IMR-90 (cell line): Measurements from ENCODE around the gene DAB1.

Source experiments
- MXI1 ChIP-seq: IDR thresholded peaks from 2 replicates; pipeline ENCODE4 v1.6.1; 2012; ENCODE audit warnings: low read depth, mild to moderate bottlenecking, low read length, moderate library complexity, borderline replicate concordance
- POLR2A ChIP-seq: IDR thresholded peaks from 2 replicates; pipeline ENCODE4 v1.6.1; 2012; ENCODE audit warnings: mild to moderate bottlenecking, low read depth, low read length
- TF ChIP-seq, protein P1 (sequence below): conservative IDR thresholded peaks from 2 replicates; pipeline ENCODE4 v1.5.1; 2012; ENCODE audit warnings: mild to moderate bottlenecking, low read depth, low read length, improper control_type of control experiment

GRCh38 chr1:57206038-57206437, 217.8 kb downstream of the DAB1 start:
- TF ChIP-seq, protein P1, sequence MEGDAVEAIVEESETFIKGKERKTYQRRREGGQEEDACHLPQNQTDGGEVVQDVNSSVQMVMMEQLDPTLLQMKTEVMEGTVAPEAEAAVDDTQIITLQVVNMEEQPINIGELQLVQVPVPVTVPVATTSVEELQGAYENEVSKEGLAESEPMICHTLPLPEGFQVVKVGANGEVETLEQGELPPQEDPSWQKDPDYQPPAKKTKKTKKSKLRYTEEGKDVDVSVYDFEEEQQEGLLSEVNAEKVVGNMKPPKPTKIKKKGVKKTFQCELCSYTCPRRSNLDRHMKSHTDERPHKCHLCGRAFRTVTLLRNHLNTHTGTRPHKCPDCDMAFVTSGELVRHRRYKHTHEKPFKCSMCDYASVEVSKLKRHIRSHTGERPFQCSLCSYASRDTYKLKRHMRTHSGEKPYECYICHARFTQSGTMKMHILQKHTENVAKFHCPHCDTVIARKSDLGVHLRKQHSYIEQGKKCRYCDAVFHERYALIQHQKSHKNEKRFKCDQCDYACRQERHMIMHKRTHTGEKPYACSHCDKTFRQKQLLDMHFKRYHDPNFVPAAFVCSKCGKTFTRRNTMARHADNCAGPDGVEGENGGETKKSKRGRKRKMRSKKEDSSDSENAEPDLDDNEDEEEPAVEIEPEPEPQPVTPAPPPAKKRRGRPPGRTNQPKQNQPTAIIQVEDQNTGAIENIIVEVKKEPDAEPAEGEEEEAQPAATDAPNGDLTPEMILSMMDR, result no peak
- no peak for TF ChIP-seq POLR2A
- TF ChIP-seq MXI1, result no peak
